ENCODE measurements around the gene MARCHF9. TPM values are rescaled to one million over a fixed set of nuclear protein-coding genes. Genes with fewer than 3 reads are reported as not detected.

The MARCHF9 gene
- total RNA-seq, 1 donor from 2014 or later: 19.2 TPM

DNA sequence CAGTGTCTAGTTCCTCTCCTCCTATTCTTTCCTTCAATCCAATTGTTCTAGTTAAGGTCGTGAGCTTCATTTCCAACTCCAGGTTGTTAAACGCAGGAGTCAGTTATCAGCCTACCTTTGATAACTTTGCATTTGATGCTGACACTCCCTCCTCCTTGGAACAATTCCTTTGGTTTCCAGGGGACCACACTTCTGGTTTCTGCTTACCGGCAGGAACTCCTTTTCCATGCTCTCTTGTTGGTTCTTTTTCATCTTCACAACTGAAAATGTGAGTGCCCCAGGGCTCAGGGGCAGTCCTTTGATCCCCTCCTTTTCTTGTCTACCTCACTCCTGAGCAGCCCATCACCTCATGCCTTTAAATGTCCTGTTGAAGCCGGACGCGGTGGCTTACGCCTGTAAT, 22.5 kb downstream of the MARCHF9 start:
- H3K27me3 Mint-ChIP-seq (ENCODE audit: unreplicated experiment): no peaks in the 10 kb centered on the region
- TF ChIP-seq, protein P1, sequence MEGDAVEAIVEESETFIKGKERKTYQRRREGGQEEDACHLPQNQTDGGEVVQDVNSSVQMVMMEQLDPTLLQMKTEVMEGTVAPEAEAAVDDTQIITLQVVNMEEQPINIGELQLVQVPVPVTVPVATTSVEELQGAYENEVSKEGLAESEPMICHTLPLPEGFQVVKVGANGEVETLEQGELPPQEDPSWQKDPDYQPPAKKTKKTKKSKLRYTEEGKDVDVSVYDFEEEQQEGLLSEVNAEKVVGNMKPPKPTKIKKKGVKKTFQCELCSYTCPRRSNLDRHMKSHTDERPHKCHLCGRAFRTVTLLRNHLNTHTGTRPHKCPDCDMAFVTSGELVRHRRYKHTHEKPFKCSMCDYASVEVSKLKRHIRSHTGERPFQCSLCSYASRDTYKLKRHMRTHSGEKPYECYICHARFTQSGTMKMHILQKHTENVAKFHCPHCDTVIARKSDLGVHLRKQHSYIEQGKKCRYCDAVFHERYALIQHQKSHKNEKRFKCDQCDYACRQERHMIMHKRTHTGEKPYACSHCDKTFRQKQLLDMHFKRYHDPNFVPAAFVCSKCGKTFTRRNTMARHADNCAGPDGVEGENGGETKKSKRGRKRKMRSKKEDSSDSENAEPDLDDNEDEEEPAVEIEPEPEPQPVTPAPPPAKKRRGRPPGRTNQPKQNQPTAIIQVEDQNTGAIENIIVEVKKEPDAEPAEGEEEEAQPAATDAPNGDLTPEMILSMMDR (IDR thresholded peaks at IDR 0.05): no peak
- no peaks in the 10 kb centered on the region for H3K9me3 Mint-ChIP-seq (ENCODE audit: unreplicated experiment)
- no peak for DNase-seq (ENCODE audit: extremely low spot score, unreplicated experiment)
- no peak overlapping the region for H3K27ac Mint-ChIP-seq (ENCODE audit: unreplicated experiment)
- H3K36me3 Mint-ChIP-seq (ENCODE audit: unreplicated experiment): peaks cover 11% of the 10 kb centered on the region
- no peak overlapping the region for H3K4me3 Mint-ChIP-seq (ENCODE audit: unreplicated experiment)
- H3K4me1 Mint-ChIP-seq (ENCODE audit: unreplicated experiment): peaks cover 17% of the 10 kb centered on the region

DNA sequence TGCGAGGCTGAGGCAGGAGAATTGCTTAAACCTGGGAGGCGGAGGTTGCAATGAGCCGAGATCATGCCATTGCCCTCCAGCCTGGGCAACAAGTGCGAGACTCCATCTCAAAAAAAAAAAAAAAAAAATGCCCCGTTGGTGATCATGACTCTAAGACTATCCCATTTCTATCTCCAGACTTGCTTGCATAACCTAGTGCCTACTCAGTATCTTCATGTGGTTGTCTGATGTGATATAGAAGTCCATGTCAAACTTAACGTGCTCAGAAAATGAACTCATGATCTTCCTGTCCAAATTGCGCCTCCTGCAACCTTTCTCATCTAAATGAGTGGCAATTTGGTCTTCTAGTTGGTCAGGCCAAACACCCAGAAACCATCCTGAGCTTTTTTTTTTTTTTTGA, 23.0 kb downstream of the MARCHF9 start:
- Mint-ChIP-seq H3K4me1 (ENCODE audit: unreplicated experiment) (peaks cover 19% of the 10 kb centered on the region), H3K27ac (ENCODE audit: unreplicated experiment) (no peak overlapping the region), H3K27me3 (ENCODE audit: unreplicated experiment) (no peaks in the 10 kb centered on the region), H3K9me3 (ENCODE audit: unreplicated experiment) (no peaks in the 10 kb centered on the region), H3K4me3 (ENCODE audit: unreplicated experiment) (no peak overlapping the region), H3K36me3 (ENCODE audit: unreplicated experiment) (peaks cover 11% of the 10 kb centered on the region)
- TF ChIP-seq, protein P1 (IDR thresholded peaks at IDR 0.05): no peak
- DNase-seq (ENCODE audit: extremely low spot score, unreplicated experiment): no peak

DNA sequence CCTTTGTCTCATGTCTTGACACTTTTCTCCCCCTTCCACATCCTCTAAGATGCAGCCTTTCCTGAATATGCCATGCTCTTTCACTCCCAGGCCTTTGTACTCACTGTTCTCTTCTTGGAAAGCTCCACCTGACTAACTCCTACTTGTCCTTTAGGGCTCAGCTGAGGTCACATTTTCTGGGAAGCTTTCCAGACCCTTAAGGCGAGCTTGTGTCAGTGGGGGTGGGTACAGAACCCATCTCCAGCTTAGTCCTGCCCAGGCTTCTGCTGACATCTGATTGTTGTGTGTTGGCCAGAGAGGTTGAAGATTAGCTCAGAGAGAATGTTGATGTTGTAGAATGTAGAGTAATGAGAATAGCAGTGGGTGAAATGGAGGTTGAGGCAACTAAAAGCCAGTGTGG, 24.8 kb downstream of the MARCHF9 start:
- DNase-seq (ENCODE audit: extremely low spot score, unreplicated experiment): no peak
- Mint-ChIP-seq H3K27me3 (ENCODE audit: unreplicated experiment) (no peaks in the 10 kb centered on the region), H3K9me3 (ENCODE audit: unreplicated experiment) (no peaks in the 10 kb centered on the region), H3K27ac (ENCODE audit: unreplicated experiment) (no peak overlapping the region), H3K4me3 (ENCODE audit: unreplicated experiment) (no peak overlapping the region), H3K36me3 (ENCODE audit: unreplicated experiment) (peaks cover 11% of the 10 kb centered on the region), H3K4me1 (ENCODE audit: unreplicated experiment) (peaks cover 12% of the 10 kb centered on the region)
- TF ChIP-seq, protein P1 (IDR thresholded peaks at IDR 0.05): no peak

DNA sequence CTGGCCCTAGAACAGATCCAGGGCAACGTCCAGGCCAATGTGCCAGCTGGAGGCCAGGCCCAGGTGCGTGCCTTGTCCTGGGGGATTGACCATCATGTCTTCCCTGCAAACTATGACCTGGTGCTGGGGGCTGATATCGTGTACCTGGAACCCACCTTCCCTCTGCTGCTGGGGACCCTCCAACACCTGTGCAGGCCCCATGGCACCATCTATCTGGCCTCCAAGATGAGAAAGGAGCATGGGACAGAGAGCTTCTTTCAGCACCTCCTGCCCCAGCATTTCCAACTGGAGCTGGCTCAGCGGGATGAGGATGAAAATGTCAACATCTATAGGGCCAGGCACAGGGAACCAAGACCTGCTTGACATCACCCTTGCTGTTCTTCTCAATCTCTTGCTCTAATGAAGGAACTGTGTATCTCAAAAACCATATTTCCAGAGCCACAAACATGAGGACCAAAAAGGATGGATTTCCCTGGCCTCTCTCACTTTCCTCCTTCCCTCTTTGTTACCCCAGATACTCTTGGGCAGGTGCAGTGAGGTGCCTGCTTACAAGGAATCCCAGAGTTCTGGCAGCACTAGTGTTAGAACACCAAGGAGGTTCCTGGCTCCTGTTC, 25.5 kb downstream of the MARCHF9 start:
- no peak overlapping the region for H3K4me3 Mint-ChIP-seq (ENCODE audit: unreplicated experiment)
- TF ChIP-seq, protein P1 (IDR thresholded peaks at IDR 0.05): no peak
- peaks cover 11% of the 10 kb centered on the region for H3K36me3 Mint-ChIP-seq (ENCODE audit: unreplicated experiment)
- no peak overlapping the region for H3K27ac Mint-ChIP-seq (ENCODE audit: unreplicated experiment)
- H3K4me1 Mint-ChIP-seq (ENCODE audit: unreplicated experiment): peaks cover 12% of the 10 kb centered on the region
- no peak for DNase-seq (ENCODE audit: extremely low spot score, unreplicated experiment)
- H3K9me3 Mint-ChIP-seq (ENCODE audit: unreplicated experiment): no peaks in the 10 kb centered on the region
- no peaks in the 10 kb centered on the region for H3K27me3 Mint-ChIP-seq (ENCODE audit: unreplicated experiment)

DNA sequence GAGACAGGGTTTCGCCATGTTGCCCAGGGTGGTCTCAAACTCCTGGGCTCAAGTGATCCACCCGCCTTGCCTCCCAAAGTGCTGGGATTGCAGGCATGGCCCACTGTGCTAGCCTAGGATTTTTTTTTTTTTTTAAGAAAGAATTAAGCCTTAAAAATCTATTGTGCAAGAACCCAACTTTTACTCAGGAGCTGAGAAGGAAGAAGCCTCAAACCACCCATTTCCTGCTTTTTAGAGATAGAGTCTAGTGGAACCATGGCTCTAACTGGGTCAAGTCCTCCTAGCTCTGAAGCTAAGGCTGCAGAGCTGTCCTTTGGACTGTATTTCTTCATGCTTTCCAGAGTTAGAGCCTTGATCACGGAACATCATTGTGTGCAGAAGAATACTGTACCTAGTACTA, 26.3 kb downstream of the MARCHF9 start:
- Mint-ChIP-seq H3K9me3 (ENCODE audit: unreplicated experiment) (no peaks in the 10 kb centered on the region), H3K4me3 (ENCODE audit: unreplicated experiment) (no peak overlapping the region), H3K36me3 (ENCODE audit: unreplicated experiment) (peaks cover 6% of the 10 kb centered on the region), H3K27me3 (ENCODE audit: unreplicated experiment) (no peaks in the 10 kb centered on the region), H3K27ac (ENCODE audit: unreplicated experiment) (no peak overlapping the region), H3K4me1 (ENCODE audit: unreplicated experiment) (peaks cover 12% of the 10 kb centered on the region)
- TF ChIP-seq, protein P1 (IDR thresholded peaks at IDR 0.05): no peak
- no peak for DNase-seq (ENCODE audit: extremely low spot score, unreplicated experiment)
